Peyer's patch (tissue), 4 donors: ENCODE data around the gene SYNE2.

ENCODE experiments used
- CTCF ChIP-seq, 6 experiments: fragments of 450-650 bp in 4 of 6; fragments of 200-600 bp in 2 of 6; sonication (generic) in 1 of 6; IDR thresholded peaks; one replicate each; pipeline ENCODE4 v1.5.1; 2017 to 2019; ENCODE audit warnings: antibody characterized with exemption in 6 of 6, mild to moderate bottlenecking in 3 of 6, moderate library complexity in 1 of 6
- POLR2A ChIP-seq, 2 donors: fragments of 450-650 bp; IDR thresholded peaks; one replicate each; pipeline ENCODE4 v1.5.1; 2017; ENCODE audit warnings: antibody characterized with exemption in 2 of 2, mild to moderate bottlenecking in 2 of 2, moderate library complexity in 2 of 2

- TF ChIP-seq CTCF (IDR thresholded peaks at IDR 0.05) (no peak), POLR2A (IDR thresholded peaks at IDR 0.05) (no peak)
Observed at GRCh38 chr14:64025479-64025878, 172.7 kb downstream of the SYNE2 start.
